ENCODE measurements around the gene PCDHGB1. TPM values are rescaled to one million over a fixed set of nuclear protein-coding genes. Genes with fewer than 3 reads are reported as not detected.
"Not testable (repeated sequence)": the region's sequence is repeated elsewhere in the genome, so short reads cannot be mapped to it uniquely, and the experiment has no call there.

Gene PCDHGB1
- 0.12 and 0.29 TPM in 2 replicates for total RNA-seq

DNA sequence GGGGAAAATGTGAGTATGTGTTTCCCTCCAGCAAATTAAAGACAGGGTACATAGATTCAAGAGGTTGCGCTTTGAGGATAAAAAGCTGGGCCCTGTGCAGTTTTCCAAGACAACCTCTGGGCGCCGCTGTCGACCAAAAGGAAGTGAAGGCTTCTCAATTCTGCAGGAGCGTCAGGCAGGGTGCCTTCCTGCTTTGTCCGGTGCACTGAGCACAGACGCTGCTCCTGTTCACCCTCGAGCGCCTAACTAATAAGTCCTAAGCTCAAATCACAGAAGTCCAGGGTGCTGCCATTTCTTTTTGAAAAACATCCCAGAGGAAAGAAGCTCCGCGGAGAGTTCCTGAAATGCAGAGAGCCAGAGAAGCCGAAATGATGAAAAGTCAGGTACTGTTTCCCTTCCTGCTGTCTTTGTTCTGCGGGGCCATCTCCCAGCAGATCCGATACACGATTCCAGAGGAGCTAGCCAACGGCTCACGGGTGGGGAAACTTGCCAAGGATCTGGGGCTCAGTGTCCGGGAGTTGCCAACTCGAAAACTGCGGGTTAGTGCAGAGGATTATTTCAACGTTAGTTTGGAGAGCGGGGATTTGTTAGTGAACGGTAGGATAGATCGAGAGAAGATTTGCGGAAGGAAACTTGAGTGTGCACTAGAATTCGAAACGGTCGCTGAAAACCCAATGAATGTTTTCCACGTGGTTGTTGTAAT, at the start of gene PCDHGB1:
PCDHGB1 (plus strand) TSS at position 183 of the 703 bp plus-strand sequence; CDS start at position 345, 162 bp downstream.
- H3K4me3 ChIP-seq (ENCODE audit: low read depth, low read length), result peak within 1 kb of the TSS; percentile 37
- TF ChIP-seq, protein P1, sequence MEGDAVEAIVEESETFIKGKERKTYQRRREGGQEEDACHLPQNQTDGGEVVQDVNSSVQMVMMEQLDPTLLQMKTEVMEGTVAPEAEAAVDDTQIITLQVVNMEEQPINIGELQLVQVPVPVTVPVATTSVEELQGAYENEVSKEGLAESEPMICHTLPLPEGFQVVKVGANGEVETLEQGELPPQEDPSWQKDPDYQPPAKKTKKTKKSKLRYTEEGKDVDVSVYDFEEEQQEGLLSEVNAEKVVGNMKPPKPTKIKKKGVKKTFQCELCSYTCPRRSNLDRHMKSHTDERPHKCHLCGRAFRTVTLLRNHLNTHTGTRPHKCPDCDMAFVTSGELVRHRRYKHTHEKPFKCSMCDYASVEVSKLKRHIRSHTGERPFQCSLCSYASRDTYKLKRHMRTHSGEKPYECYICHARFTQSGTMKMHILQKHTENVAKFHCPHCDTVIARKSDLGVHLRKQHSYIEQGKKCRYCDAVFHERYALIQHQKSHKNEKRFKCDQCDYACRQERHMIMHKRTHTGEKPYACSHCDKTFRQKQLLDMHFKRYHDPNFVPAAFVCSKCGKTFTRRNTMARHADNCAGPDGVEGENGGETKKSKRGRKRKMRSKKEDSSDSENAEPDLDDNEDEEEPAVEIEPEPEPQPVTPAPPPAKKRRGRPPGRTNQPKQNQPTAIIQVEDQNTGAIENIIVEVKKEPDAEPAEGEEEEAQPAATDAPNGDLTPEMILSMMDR (conservative IDR thresholded peaks at IDR 0.05; ENCODE audit: low read depth, low read length), result peak; percentile 54
- DNase-seq (ENCODE audit: low read depth), result no peak

DNA sequence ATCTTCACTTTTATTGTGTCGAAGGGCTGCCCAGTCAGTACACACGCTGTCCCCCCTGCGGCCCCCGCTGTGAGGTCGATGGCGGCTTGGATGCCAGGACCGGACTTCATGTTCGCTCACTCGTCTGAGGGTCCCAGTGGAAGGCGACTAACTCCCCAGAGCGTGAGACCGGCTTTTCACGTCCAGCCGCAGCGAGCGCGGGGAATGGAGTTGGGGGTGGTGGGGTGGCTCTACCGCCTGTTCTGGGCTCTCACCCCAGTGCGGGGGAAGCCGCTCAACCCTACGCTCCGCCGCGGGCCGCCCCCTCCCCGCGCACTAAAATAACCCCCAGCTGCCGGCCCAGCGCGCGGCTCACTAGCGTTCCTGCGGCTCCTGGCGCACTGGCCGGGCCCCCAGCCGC, 46.1 kb upstream of the PCDHGB1 start, which contains the start of gene SLC25A2:
SLC25A2 (minus strand) TSS at position 294 of the 400 bp plus-strand sequence; CDS start at position 110, 184 bp downstream.
- no peak for DNase-seq (ENCODE audit: low read depth)
- TF ChIP-seq, protein P1 (conservative IDR thresholded peaks at IDR 0.05; ENCODE audit: low read depth, low read length), result no peak
- H3K4me3 ChIP-seq (ENCODE audit: low read depth, low read length), result no peak within 1 kb of the TSS

DNA sequence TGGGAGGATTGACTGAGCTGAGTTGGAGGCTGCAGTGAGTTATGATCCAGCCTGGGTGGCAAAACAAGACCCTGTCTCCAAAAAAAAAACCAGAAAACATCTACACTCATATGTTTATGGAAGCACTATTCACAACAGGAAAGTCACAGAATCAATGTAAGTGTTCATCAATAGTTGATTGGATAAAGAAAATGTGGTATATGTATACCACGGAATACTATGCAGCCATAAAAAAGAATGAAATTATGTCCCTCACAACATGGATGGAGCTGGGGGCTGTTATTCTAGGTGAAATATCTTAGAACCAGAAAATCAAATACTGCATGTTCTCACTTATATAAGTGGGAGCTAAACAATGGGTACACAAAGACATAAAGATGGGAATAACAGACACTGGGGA, 43.3 kb upstream of the PCDHGB1 start:
- TF ChIP-seq, protein P1 (conservative IDR thresholded peaks at IDR 0.05; ENCODE audit: low read depth, low read length), result no peak

DNA sequence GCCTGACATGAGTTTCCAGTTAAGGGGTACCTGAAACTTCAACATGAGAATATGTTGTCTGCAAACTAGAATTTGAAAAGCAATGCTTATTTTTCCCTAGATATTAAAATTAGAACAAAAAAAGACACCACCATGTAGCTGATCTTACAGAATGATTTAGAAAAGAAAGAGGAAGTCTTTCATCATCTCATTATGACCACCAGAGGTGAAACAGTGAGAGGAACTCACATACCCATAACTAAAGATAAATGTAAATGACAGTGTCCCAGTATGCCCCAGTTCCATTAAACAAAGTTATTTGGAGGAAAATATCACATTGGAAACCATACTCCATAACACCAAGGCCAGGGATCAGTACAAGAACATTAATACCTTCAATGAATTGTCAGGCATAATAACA, 36.2 kb upstream of the PCDHGB1 start:
- no peak for DNase-seq (ENCODE audit: low read depth)
- TF ChIP-seq, protein P1 (conservative IDR thresholded peaks at IDR 0.05; ENCODE audit: low read depth, low read length), result no peak
- no peak overlapping the region for H3K4me3 ChIP-seq (ENCODE audit: low read depth, low read length)

More for the DNA sequence above, 43.3 kb upstream of the PCDHGB1 start:
- no peak overlapping the region for H3K4me3 ChIP-seq (ENCODE audit: low read depth, low read length)
- no peak for DNase-seq (ENCODE audit: low read depth)

DNA sequence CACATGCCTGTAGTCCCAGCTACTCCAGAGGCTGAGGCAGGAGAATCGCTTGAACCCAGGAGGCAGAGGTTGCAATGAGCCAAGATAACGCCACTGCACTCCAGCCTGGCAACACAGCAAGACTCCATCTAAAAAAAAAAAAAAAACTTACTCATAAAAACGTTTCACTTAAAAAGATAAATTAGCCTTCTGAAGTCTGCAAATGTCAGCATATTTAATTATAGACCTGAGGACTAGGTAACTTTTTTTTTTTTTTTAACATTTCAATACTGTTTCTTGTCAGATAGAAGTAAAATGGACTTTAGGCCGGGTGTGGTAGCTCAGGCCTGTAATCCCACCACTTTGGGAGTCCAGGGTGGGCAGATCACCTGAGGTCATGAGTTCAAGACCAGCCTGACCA, 32.9 kb upstream of the PCDHGB1 start:
- H3K4me3 ChIP-seq (ENCODE audit: low read depth, low read length); DNase-seq (ENCODE audit: low read depth): not testable (repeated sequence)

DNA sequence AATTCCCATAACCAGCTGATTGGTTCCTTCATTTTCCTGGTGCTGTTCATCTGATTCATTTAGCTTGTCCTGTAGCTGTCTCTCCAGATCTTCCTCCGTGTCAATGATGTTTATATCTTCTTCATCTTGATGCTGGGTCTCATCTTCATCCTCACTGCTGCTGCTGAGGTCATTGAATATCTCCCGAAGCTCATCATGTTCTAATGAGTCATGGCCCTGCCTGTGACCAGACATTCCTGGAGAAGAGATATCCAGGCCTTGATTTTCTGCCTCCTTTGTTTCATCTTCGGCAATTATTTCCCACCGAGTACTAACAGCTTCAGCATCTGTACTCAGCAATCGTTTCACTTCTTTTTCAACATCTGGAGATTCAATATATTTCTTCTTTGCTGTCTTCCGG, 30.7 kb upstream of the PCDHGB1 start:
- no peak for DNase-seq (ENCODE audit: low read depth)
- TF ChIP-seq, protein P1 (conservative IDR thresholded peaks at IDR 0.05; ENCODE audit: low read depth, low read length), result no peak
- no peak overlapping the region for H3K4me3 ChIP-seq (ENCODE audit: low read depth, low read length)

DNA sequence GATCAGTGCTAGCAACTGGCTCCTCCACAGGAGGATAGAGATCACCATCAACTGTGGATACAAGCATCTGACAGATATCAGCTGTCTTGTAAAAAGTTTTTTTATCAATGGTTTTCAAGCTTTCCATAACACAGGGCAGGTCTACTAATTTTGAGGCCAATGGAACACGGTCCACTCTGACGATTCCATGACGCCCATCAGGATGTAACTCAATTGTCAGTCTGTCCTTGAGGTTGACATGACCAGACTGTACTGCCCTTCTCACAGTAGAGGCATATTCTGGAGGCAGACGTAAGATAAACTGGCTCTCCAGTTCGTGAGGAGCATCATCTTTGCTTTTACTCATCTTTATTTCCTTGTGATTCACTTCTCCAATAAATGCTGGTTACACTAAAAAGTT, 30.2 kb upstream of the PCDHGB1 start:
- DNase-seq (ENCODE audit: low read depth), result no peak
- TF ChIP-seq, protein P1 (conservative IDR thresholded peaks at IDR 0.05; ENCODE audit: low read depth, low read length), result no peak
- H3K4me3 ChIP-seq (ENCODE audit: low read depth, low read length), result peak overlapping the region; percentile 96
